Tibial artery (tissue), 4 donors: Measurements from ENCODE around the gene KIAA0825.
A peak's percentile ranks its signal among the peaks of the same experiment; 100 is the strongest.

ENCODE experiments used
- DNase-seq, 2 donors: peaks; one replicate each; pipeline ENCODE4 v3.0.0-alpha.2; 2019
- H3K27ac ChIP-seq, 2 donors: fragments of 200-600 bp; sonication (generic) in 1 of 2; 1 replicate in 1 of 2; 2 replicates in 1 of 2; pipeline ENCODE4 v1.5.1; 2018 to 2019; ENCODE audit warnings: mild to moderate bottlenecking in 1 of 2
- H3K27me3 ChIP-seq, 2 donors: fragments of 200-600 bp; sonication (generic) in 1 of 2; one replicate each; pipeline versions ENCODE4 v1.5.1 to v1.6.0; 2016 to 2019
- H3K36me3 ChIP-seq, 3 donors: fragments of 200-600 bp; sonication (generic) in 2 of 3; one replicate each; pipeline ENCODE4 v1.5.1; 2016 to 2019; ENCODE audit warnings: mild to moderate bottlenecking in 2 of 3
- H3K4me1 ChIP-seq, 4 donors: fragments of 200-600 bp; sonication (generic) in 2 of 4; 1 replicate in 3 of 4; 2 replicates in 1 of 4; pipeline ENCODE4 v1.5.1; 2016 to 2019
- H3K4me3 ChIP-seq, 2 donors: fragments of 200-600 bp; sonication (generic) in 1 of 2; 1 replicate in 1 of 2; 2 replicates in 1 of 2; pipeline ENCODE4 v1.5.1; 2018 to 2019; ENCODE audit warnings: mild to moderate bottlenecking in 2 of 2
- H3K9me3 ChIP-seq, 3 donors: fragments of 200-600 bp; sonication (generic) in 1 of 3; one replicate each; pipeline ENCODE4 v1.5.1; 2016 to 2019
- intact Hi-C: fragments of 100-400 bp; cut with DNase I; formaldehyde crosslinking; loops from one replicate; pipeline ENCODE4 v1.15.0; 2023; ENCODE audit warnings: low total_unique reads
- TF ChIP-seq, protein P1 (sequence below), 2 experiments: fragments of 200-600 bp in 1 of 2; fragments of 450-650 bp in 1 of 2; IDR thresholded peaks; one replicate each; pipeline ENCODE4 v1.5.1; 2017 to 2019; ENCODE audit warnings: antibody characterized with exemption in 2 of 2, mild to moderate bottlenecking in 1 of 2, moderate library complexity in 1 of 2

Gene KIAA0825

GRCh38 chr5:94442076-94442475, 176.3 kb downstream of the KIAA0825 start:
- no peak overlapping the region for H3K4me3 ChIP-seq
- H3K4me1 ChIP-seq = no peaks in the 10 kb centered on the region
- no peaks in the 10 kb centered on the region for H3K9me3 ChIP-seq
- H3K36me3 ChIP-seq = peaks cover 6 to 11% (median 10%) of the 10 kb centered on the region in 3 donors
- TF ChIP-seq, protein P1, sequence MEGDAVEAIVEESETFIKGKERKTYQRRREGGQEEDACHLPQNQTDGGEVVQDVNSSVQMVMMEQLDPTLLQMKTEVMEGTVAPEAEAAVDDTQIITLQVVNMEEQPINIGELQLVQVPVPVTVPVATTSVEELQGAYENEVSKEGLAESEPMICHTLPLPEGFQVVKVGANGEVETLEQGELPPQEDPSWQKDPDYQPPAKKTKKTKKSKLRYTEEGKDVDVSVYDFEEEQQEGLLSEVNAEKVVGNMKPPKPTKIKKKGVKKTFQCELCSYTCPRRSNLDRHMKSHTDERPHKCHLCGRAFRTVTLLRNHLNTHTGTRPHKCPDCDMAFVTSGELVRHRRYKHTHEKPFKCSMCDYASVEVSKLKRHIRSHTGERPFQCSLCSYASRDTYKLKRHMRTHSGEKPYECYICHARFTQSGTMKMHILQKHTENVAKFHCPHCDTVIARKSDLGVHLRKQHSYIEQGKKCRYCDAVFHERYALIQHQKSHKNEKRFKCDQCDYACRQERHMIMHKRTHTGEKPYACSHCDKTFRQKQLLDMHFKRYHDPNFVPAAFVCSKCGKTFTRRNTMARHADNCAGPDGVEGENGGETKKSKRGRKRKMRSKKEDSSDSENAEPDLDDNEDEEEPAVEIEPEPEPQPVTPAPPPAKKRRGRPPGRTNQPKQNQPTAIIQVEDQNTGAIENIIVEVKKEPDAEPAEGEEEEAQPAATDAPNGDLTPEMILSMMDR (IDR thresholded peaks at IDR 0.05) = no peak
- H3K27ac ChIP-seq = no peak overlapping the region
- intact Hi-C loops = no loop called here
- no peaks in the 10 kb centered on the region for H3K27me3 ChIP-seq
- no peak for DNase-seq

- intact Hi-C loops = no loop called here
- peaks cover 6 to 11% (median 10%) of the 10 kb centered on the region in 3 donors for H3K36me3 ChIP-seq
- no peaks in the 10 kb centered on the region for H3K4me1 ChIP-seq
- no peak overlapping the region for H3K4me3 ChIP-seq
- TF ChIP-seq, protein P1 (IDR thresholded peaks at IDR 0.05) = no peak
- no peaks in the 10 kb centered on the region for H3K9me3 ChIP-seq
- no peak for DNase-seq
- no peaks in the 10 kb centered on the region for H3K27me3 ChIP-seq
- no peak overlapping the region for H3K27ac ChIP-seq
These were observed 178.4 kb downstream of the KIAA0825 start for GRCh38 chr5:94440015-94440414.

GRCh38 chr5:94433397-94434163, 184.8 kb downstream of the KIAA0825 start:
- no peak overlapping the region for H3K27ac ChIP-seq
- no peak overlapping the region for H3K4me3 ChIP-seq
- peak in 1 of 2 donors; percentile 54 for DNase-seq
- no peaks in the 10 kb centered on the region for H3K27me3 ChIP-seq
- TF ChIP-seq, protein P1 (IDR thresholded peaks at IDR 0.05) = no peak
- intact Hi-C loops = no loop called here
- peaks cover 0 to 5% (median 3%) of the 10 kb centered on the region in 3 donors for H3K36me3 ChIP-seq
- H3K9me3 ChIP-seq = peaks cover 0 to under 1% (median 0%) of the 10 kb centered on the region in 3 donors
- H3K4me1 ChIP-seq = no peaks in the 10 kb centered on the region

DNA sequence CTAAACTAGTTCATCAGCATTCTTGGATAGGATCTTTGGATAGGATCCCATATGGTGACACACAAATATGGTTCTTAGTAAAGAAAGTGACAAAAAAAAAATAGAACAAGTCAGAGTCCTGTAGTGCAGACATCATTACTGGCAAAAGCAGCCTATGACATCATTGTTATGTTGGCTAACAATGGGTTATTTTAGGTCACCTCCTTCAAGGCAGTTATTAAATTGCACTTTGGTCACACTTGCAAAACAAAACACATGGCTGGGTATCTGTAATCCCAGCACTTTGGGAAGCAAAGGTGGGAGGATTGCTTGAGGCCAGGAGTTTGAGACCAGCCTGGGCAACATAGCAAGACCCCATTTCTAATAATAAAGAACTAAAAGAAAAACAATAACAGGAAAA, 185.9 kb downstream of the KIAA0825 start:
- intact Hi-C loops = no loop called here
- Histone ChIP-seq H3K4me1 (no peaks in the 10 kb centered on the region), H3K27ac (no peak overlapping the region), H3K4me3 (no peak overlapping the region), H3K27me3 (no peaks in the 10 kb centered on the region), H3K36me3 (peaks cover 0 to 3% (median 0%) of the 10 kb centered on the region in 3 donors), H3K9me3 (peaks cover 0 to 6% (median 0%) of the 10 kb centered on the region in 3 donors)
- DNase-seq = no peak
- TF ChIP-seq, protein P1 (IDR thresholded peaks at IDR 0.05) = no peak

- DNase-seq = no peak
- H3K36me3 ChIP-seq = peaks cover 0 to 3% (median 0%) of the 10 kb centered on the region in 3 donors
- TF ChIP-seq, protein P1 (IDR thresholded peaks at IDR 0.05) = no peak
- no peak overlapping the region for H3K4me3 ChIP-seq
- H3K27ac ChIP-seq = no peak overlapping the region
- intact Hi-C loops = no loop called here
- peaks cover 0 to 6% (median 0%) of the 10 kb centered on the region in 3 donors for H3K9me3 ChIP-seq
- no peaks in the 10 kb centered on the region for H3K4me1 ChIP-seq
- H3K27me3 ChIP-seq = no peaks in the 10 kb centered on the region
These were observed 186.7 kb downstream of the KIAA0825 start for GRCh38 chr5:94431696-94432095.
